Ovary (tissue), 9 donors: ENCODE measurements around the gene SURF1. TPM values are rescaled to one million over a fixed set of nuclear protein-coding genes. Genes with fewer than 3 reads are reported as not detected.

ENCODE experiments used
- DNase-seq, 5 donors: peaks; one replicate each; pipeline ENCODE4 v3.0.0-alpha.2; 2019 to 2020
- H3K27ac ChIP-seq, 2 donors: fragments of 200-600 bp; one replicate each; pipeline versions ENCODE4 v1.5.1 to v1.8.0; 2019 to 2022
- H3K27me3 ChIP-seq: fragments of 200-600 bp; one replicate; pipeline ENCODE4 v1.8.0; 2022
- H3K36me3 ChIP-seq: fragments of 200-600 bp; sonication (generic); one replicate; pipeline ENCODE4 v1.5.1; 2019
- H3K4me1 ChIP-seq: one replicate; pipeline ENCODE4 v1.8.1; 2013; ENCODE audit warnings: mild to moderate bottlenecking, moderate library complexity; ENCODE audit not compliant: insufficient read depth
- H3K4me3 ChIP-seq: fragments of 200-600 bp; sonication (generic); one replicate; pipeline ENCODE4 v1.5.1; 2017
- H3K9me3 ChIP-seq, 2 donors: fragments of 200-600 bp in 1 of 2; sonication (generic) in 1 of 2; one replicate each; pipeline versions ENCODE4 v1.5.1 to v1.8.1; 2013 to 2019; ENCODE audit warnings: mild to moderate bottlenecking in 1 of 2, moderate library complexity in 1 of 2
- EP300 ChIP-seq: sonication (generic); formaldehyde crosslinking; IDR thresholded peaks from one replicate; pipeline ENCODE4 v1.6.1; 2017; ENCODE audit warnings: antibody characterized with exemption
- POLR2A ChIP-seq: fragments of 450-650 bp; IDR thresholded peaks from one replicate; pipeline ENCODE4 v1.6.1; 2017; ENCODE audit warnings: antibody characterized with exemption, mild to moderate bottlenecking, moderate library complexity
- WGBS, 3 donors: extraction: QIAGEN DNeasy Blood & Tissue Kit in 1 of 3; methylation state at CpG; one replicate each; pipeline versions ENCODE4 v1.1.5 to v1.1.7; 2013 to 2017; 5-methylcytosine and 5-hydroxymethylcytosine counted together
- intact Hi-C, 4 donors: fragments of 100-400 bp; cut with DNase I; formaldehyde crosslinking; loops; one replicate each; pipeline versions ENCODE4 v1.11.0 to v1.15.1; 2022 to 2023
- polyA plus RNA-seq, 2 donors: library from polyadenylated mRNA; stranded (reverse); fragments of 200-250 nt in 1 of 2; fragments of 350-450 nt in 1 of 2; fragmentation: Illumina TruSeq in 1 of 2; extraction: RNeasy Lipid Tissue Mini Kit (QIAGEN cat#74804) in 1 of 2; gene quantifications; one replicate each; pipeline ENCODE4 v1.2.3, GENCODE V29; 2013 to 2014
- total RNA-seq, 7 donors: library from RNA; depleted of rRNA in 2 of 7; stranded (reverse); fragments of >200 nt in 2 of 7; fragmentation: NEBNext Ultra II Directional in 3 of 7; extraction: Animal tissue kit (Norgen Biotek cat#: 25700) in 3 of 7; gene quantifications; one replicate each; pipeline versions ENCODE4 v1.1.0 to v1.2.4, GENCODE V29; 2016 to 2023
- TF ChIP-seq, protein P1 (sequence below), 3 donors: fragments of 450-650 bp in 2 of 3; fragments of 200-600 bp in 1 of 3; IDR thresholded peaks; one replicate each; pipeline versions ENCODE4 v1.5.1 to v1.8.0; 2016 to 2022; ENCODE audit warnings: antibody characterized with exemption in 3 of 3, mild to moderate bottlenecking in 1 of 3
- donor health status: DM: no; HTN: no; CAD: no; lungs with moderate emphysema.
- donor health status: DM: no; HTN: no; CAD: no.
- donor health status: Bipolar disorder and iron deficiency.
- donor health status: DM: yes; HTN: yes; CAD: no.
- donor health status: DM: no; HTN: no; CAD: no.
- donor health status: DM: yes; HTN: yes; CAD: no.

SURF1 gene
- total and polyA plus RNA-seq, 9 donors = 23.5 to 51.3 (median 35.6) TPM

DNA sequence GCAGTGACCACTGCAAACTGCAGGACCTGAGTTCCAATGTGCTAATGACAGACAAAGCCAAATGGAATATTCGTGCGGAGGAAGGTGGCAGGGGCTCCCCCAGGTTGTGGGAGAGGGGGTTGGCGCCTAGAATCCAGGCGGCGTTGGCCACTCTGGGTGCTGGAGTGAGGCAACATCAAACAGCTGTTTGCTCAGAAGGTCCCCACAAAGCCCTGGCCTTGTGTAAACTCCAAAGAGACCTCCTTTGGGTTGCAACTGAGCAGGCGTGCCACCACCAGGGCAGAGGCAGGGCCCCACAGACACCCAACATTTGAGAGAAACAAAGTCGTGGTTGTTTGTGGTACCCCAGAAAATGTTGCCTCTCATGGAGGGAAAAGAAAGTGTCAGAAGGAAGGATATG is 34.4 kb upstream of the SURF1 start:
- no peaks in the 10 kb centered on the region for H3K27me3 ChIP-seq
- H3K9me3 ChIP-seq = no peaks in the 10 kb centered on the region
- TF ChIP-seq EP300 = no peak
- TF ChIP-seq POLR2A = no peak
- TF ChIP-seq, protein P1, sequence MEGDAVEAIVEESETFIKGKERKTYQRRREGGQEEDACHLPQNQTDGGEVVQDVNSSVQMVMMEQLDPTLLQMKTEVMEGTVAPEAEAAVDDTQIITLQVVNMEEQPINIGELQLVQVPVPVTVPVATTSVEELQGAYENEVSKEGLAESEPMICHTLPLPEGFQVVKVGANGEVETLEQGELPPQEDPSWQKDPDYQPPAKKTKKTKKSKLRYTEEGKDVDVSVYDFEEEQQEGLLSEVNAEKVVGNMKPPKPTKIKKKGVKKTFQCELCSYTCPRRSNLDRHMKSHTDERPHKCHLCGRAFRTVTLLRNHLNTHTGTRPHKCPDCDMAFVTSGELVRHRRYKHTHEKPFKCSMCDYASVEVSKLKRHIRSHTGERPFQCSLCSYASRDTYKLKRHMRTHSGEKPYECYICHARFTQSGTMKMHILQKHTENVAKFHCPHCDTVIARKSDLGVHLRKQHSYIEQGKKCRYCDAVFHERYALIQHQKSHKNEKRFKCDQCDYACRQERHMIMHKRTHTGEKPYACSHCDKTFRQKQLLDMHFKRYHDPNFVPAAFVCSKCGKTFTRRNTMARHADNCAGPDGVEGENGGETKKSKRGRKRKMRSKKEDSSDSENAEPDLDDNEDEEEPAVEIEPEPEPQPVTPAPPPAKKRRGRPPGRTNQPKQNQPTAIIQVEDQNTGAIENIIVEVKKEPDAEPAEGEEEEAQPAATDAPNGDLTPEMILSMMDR (IDR thresholded peaks at IDR 0.05) = no peak
- intact Hi-C loops = no loop called here
- no peaks in the 10 kb centered on the region for H3K36me3 ChIP-seq
- H3K4me3 ChIP-seq = no peak overlapping the region
- no peaks in the 10 kb centered on the region for H3K4me1 ChIP-seq
- H3K27ac ChIP-seq = no peak overlapping the region
- no peak for DNase-seq
- 73 to 87% (median 75%) methylated on average over 7 of the region's 7 CpGs for WGBS, 3 donors

DNA sequence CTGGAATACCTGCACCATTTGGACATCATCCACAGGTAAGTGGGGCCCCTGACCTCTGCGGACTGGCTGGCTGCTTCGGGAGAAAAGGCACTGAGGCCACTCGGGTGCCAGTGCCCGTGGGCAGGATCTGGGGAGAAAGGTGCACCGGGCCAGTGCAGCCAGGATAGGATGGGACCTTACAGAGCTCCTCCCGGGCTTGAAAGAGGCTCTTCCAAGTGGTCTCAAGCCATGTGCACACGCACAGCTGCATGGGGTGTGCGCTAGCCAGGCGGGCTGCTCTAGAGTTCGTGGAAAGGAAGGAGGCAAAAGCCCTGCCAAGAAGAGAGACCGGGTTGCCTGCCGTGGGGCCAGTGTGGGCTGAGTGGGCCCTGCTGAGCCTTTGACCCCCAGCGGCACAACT is 33.3 kb upstream of the SURF1 start:
- no peak for TF ChIP-seq POLR2A
- no peak for TF ChIP-seq EP300

DNA sequence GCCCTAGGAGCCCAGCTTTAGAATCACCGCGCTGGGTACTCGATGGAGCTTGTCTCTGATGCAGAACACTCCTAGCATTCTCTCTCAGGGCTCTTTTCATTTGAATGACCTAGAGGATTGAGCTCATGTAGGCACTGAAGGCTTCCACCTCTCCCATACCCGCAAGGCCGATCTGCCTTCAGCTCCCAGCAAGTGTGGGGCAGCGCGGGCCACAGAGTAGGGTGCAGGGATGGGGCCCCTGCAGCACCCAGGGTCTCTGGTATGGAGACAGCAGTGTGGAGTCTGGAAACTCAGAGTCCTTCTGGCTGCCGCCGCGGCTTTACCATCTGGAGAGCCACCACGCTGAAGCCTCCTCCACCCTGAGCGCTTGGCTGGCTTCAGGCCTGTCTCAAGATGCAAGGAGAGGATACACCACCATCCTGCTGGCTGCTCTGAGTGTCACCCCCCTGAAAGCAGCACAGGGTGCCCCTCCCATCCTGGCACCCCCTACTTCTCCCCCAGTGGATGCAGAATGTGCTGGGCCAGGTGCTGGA is 32.8 kb upstream of the SURF1 start:
- H3K36me3 ChIP-seq = no peaks in the 10 kb centered on the region
- intact Hi-C loops = no loop called here
- no peak for DNase-seq
- H3K27ac ChIP-seq = no peak overlapping the region
- no peaks in the 10 kb centered on the region for H3K9me3 ChIP-seq
- TF ChIP-seq, protein P1 (IDR thresholded peaks at IDR 0.05) = no peak
- TF ChIP-seq POLR2A (no peak), EP300 (no peak)
- no peaks in the 10 kb centered on the region for H3K4me1 ChIP-seq
- no peaks in the 10 kb centered on the region for H3K27me3 ChIP-seq
- 88 to 97% (median 95%) methylated on average over 12 of the region's 12 CpGs for WGBS, 3 donors
- H3K4me3 ChIP-seq = no peak overlapping the region

More for the DNA sequence above, 33.3 kb upstream of the SURF1 start:
- no peaks in the 10 kb centered on the region for H3K36me3 ChIP-seq
- 77 to 83% (median 79%) methylated on average over 13 of the region's 13 CpGs for WGBS, 3 donors
- no peaks in the 10 kb centered on the region for H3K9me3 ChIP-seq
- H3K27me3 ChIP-seq = no peaks in the 10 kb centered on the region
- no peak for DNase-seq
- H3K27ac ChIP-seq = no peak overlapping the region
- intact Hi-C loops = no loop called here
- H3K4me3 ChIP-seq = no peak overlapping the region
- no peaks in the 10 kb centered on the region for H3K4me1 ChIP-seq

DNA sequence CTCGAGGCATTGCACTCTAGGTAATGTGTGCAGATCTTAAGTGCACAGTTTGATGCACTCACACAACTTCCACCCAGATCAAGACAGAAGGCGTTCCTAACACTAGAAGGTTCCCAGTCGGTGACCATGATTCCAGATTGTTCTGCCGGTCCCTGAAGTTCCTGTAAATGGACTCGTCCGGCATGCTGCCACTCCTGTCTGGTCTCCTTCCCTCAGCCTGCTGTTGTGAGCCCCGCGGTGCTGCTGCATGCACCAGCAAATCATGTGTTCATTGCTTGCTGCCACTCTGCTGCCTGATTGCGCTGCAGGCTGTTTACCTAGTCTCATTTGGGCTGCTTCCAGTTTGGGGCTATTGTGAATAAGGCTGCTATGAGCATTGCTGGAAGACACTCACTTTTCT is 31.4 kb upstream of the SURF1 start:
- no peak for DNase-seq
- no peak overlapping the region for H3K27ac ChIP-seq
- 80 to 86% (median 82%) methylated on average over 9 of the region's 9 CpGs for WGBS, 3 donors
- TF ChIP-seq, protein P1 (IDR thresholded peaks at IDR 0.05) = no peak
- TF ChIP-seq POLR2A (no peak), EP300 (no peak)
- no peak overlapping the region for H3K4me3 ChIP-seq
- H3K36me3 ChIP-seq = no peaks in the 10 kb centered on the region
- no peaks in the 10 kb centered on the region for H3K4me1 ChIP-seq
- no peaks in the 10 kb centered on the region for H3K27me3 ChIP-seq
- H3K9me3 ChIP-seq = no peaks in the 10 kb centered on the region
- intact Hi-C loops = no loop called here

DNA sequence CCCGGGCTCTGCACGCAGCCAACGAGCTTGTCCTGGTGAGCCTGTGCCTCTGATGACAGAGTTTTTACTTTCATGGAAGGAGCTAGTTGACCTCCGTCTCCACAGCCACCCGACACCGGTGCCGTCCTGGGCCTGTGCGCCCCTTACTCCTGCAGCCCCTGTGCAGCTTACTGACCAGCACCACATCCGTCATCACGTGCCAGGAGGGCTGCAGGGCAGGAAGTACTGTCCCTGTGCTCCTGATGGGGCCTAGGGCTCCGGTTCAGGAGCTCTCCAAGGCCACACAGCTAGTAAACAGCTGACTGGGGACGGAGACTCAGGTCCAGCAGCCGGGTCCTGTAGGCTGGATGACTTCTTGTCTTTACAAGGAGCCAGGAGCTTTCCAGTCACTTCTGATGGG is 30.1 kb upstream of the SURF1 start:
- intact Hi-C loops = no loop called here
- Histone ChIP-seq H3K36me3 (no peaks in the 10 kb centered on the region), H3K4me1 (no peaks in the 10 kb centered on the region), H3K9me3 (no peaks in the 10 kb centered on the region), H3K4me3 (no peak overlapping the region), H3K27ac (no peak overlapping the region), H3K27me3 (no peaks in the 10 kb centered on the region)
- no peak for DNase-seq
- TF ChIP-seq POLR2A (no peak), EP300 (no peak)
- TF ChIP-seq, protein P1 (IDR thresholded peaks at IDR 0.05) = no peak
- WGBS, 3 donors = 77 to 79% (median 78%) methylated on average over 13 of the region's 13 CpGs
